Measurements from ENCODE around the gene TMEM80.
"Not testable (repeated sequence)": the region's sequence is repeated elsewhere in the genome, so short reads cannot be mapped to it uniquely, and the experiment has no call there.

Gene TMEM80

GRCh38 chr11:665062-665703, 30.4 kb upstream of the TMEM80 start:
- no peaks in the 10 kb centered on the region for H3K9me3 Mint-ChIP-seq
- H3K36me3 Mint-ChIP-seq: peaks cover 26% of the 10 kb centered on the region
- no peak overlapping the region for H3K4me3 Mint-ChIP-seq
- peaks cover 8% of the 10 kb centered on the region for H3K4me1 Mint-ChIP-seq
- peak overlapping the region; percentile 10 for H3K27ac Mint-ChIP-seq
- no peaks in the 10 kb centered on the region for H3K27me3 Mint-ChIP-seq
- no peak for ATAC-seq

- peaks cover 26% of the 10 kb centered on the region for H3K36me3 Mint-ChIP-seq
- peak overlapping the region; percentile 10 for H3K27ac Mint-ChIP-seq
- H3K27me3 Mint-ChIP-seq: no peaks in the 10 kb centered on the region
- H3K4me3 Mint-ChIP-seq: no peak overlapping the region
- ATAC-seq: no peak
- H3K9me3 Mint-ChIP-seq: no peaks in the 10 kb centered on the region
- peaks cover 8% of the 10 kb centered on the region for H3K4me1 Mint-ChIP-seq
Measured at GRCh38 chr11:665704-666281, 29.8 kb upstream of the TMEM80 start.

GRCh38 chr11:673866-674265, 21.8 kb upstream of the TMEM80 start:
- ATAC-seq: no peak
- H3K4me3 Mint-ChIP-seq: no peak overlapping the region
- H3K9me3 Mint-ChIP-seq: no peaks in the 10 kb centered on the region
- peaks cover 34% of the 10 kb centered on the region for H3K36me3 Mint-ChIP-seq
- H3K4me1 Mint-ChIP-seq: no peaks in the 10 kb centered on the region
- no peaks in the 10 kb centered on the region for H3K27me3 Mint-ChIP-seq
- H3K27ac Mint-ChIP-seq: no peak overlapping the region

- no peak overlapping the region for H3K27ac Mint-ChIP-seq
- no peaks in the 10 kb centered on the region for H3K27me3 Mint-ChIP-seq
- ATAC-seq: no peak
- H3K9me3 Mint-ChIP-seq: no peaks in the 10 kb centered on the region
- no peaks in the 10 kb centered on the region for H3K4me1 Mint-ChIP-seq
- H3K4me3 Mint-ChIP-seq: no peak overlapping the region
- peaks cover 35% of the 10 kb centered on the region for H3K36me3 Mint-ChIP-seq
Measured at GRCh38 chr11:674406-674805, 21.2 kb upstream of the TMEM80 start.

- peaks cover 56% of the 10 kb centered on the region for H3K36me3 Mint-ChIP-seq
- no peaks in the 10 kb centered on the region for H3K27me3 Mint-ChIP-seq
- peaks cover 2% of the 10 kb centered on the region for H3K9me3 Mint-ChIP-seq
- no peak overlapping the region for H3K4me3 Mint-ChIP-seq
- H3K27ac Mint-ChIP-seq: no peak overlapping the region
- H3K4me1 Mint-ChIP-seq: no peaks in the 10 kb centered on the region
- ATAC-seq: no peak
Measured at GRCh38 chr11:678297-678696, 17.3 kb upstream of the TMEM80 start.

GRCh38 chr11:679271-680207, 16.1 kb upstream of the TMEM80 start:
- ATAC-seq: peak; percentile 34

GRCh38 chr11:680476-680875, 15.1 kb upstream of the TMEM80 start:
- Mint-ChIP-seq H3K27me3 (no peaks in the 10 kb centered on the region), H3K4me1 (no peaks in the 10 kb centered on the region), H3K9me3 (peaks cover 2% of the 10 kb centered on the region), H3K4me3 (no peak overlapping the region), H3K36me3 (peaks cover 56% of the 10 kb centered on the region), H3K27ac (no peak overlapping the region)
- no peak for ATAC-seq

More at GRCh38 chr11:679271-680207, 16.1 kb upstream of the TMEM80 start:
- H3K27ac Mint-ChIP-seq: no peak overlapping the region
- no peaks in the 10 kb centered on the region for H3K27me3 Mint-ChIP-seq
- H3K36me3 Mint-ChIP-seq: peaks cover 56% of the 10 kb centered on the region
- H3K4me3 Mint-ChIP-seq: no peak overlapping the region
- H3K4me1 Mint-ChIP-seq: no peaks in the 10 kb centered on the region
- peaks cover 2% of the 10 kb centered on the region for H3K9me3 Mint-ChIP-seq

GRCh38 chr11:680970-681369, 14.6 kb upstream of the TMEM80 start:
- ATAC-seq: no peak
- Mint-ChIP-seq H3K27me3 (no peaks in the 10 kb centered on the region), H3K36me3 (peaks cover 56% of the 10 kb centered on the region), H3K9me3 (peaks cover 2% of the 10 kb centered on the region), H3K4me3 (no peak overlapping the region), H3K4me1 (no peaks in the 10 kb centered on the region), H3K27ac (no peak overlapping the region)

GRCh38 chr11:686451-687243, 9.0 kb upstream of the TMEM80 start:
- H3K9me3 Mint-ChIP-seq: peaks cover 2% of the 10 kb centered on the region
- H3K27ac Mint-ChIP-seq: no peak overlapping the region
- H3K4me1 Mint-ChIP-seq: no peaks in the 10 kb centered on the region
- no peaks in the 10 kb centered on the region for H3K27me3 Mint-ChIP-seq
- H3K4me3 Mint-ChIP-seq: no peak overlapping the region
- no peak for ATAC-seq
- H3K36me3 Mint-ChIP-seq: peaks cover 54% of the 10 kb centered on the region

- Mint-ChIP-seq H3K4me1 (peaks cover 10% of the 10 kb centered on the region), H3K36me3 (peaks cover 43% of the 10 kb centered on the region), H3K27ac (no peak overlapping the region), H3K27me3 (no peaks in the 10 kb centered on the region), H3K9me3 (no peaks in the 10 kb centered on the region), H3K4me3 (no peak overlapping the region)
- ATAC-seq: no peak
Measured at GRCh38 chr11:687751-688150, 7.9 kb upstream of the TMEM80 start.

GRCh38 chr11:688681-689080, 6.9 kb upstream of the TMEM80 start:
- H3K27me3 Mint-ChIP-seq: no peaks in the 10 kb centered on the region
- H3K4me1 Mint-ChIP-seq: peaks cover 20% of the 10 kb centered on the region
- H3K36me3 Mint-ChIP-seq: peaks cover 34% of the 10 kb centered on the region
- no peaks in the 10 kb centered on the region for H3K9me3 Mint-ChIP-seq
- no peak overlapping the region for H3K4me3 Mint-ChIP-seq
- no peak for ATAC-seq
- no peak overlapping the region for H3K27ac Mint-ChIP-seq

GRCh38 chr11:689625-690024, 6.0 kb upstream of the TMEM80 start:
- Mint-ChIP-seq H3K27ac (no peak overlapping the region), H3K4me1 (peaks cover 26% of the 10 kb centered on the region), H3K4me3 (no peak overlapping the region), H3K36me3 (peaks cover 24% of the 10 kb centered on the region), H3K9me3 (no peaks in the 10 kb centered on the region), H3K27me3 (no peaks in the 10 kb centered on the region)
- ATAC-seq: no peak

- Mint-ChIP-seq H3K4me1 (peaks cover 26% of the 10 kb centered on the region), H3K36me3 (peaks cover 22% of the 10 kb centered on the region)
- H3K27ac Mint-ChIP-seq, H3K9me3 Mint-ChIP-seq, H3K27me3 Mint-ChIP-seq, H3K4me3 Mint-ChIP-seq, ATAC-seq: not testable (repeated sequence)
Measured at GRCh38 chr11:690244-690643, 5.4 kb upstream of the TMEM80 start.

GRCh38 chr11:690738-691633, 4.6 kb upstream of the TMEM80 start:
- peaks cover 22% of the 10 kb centered on the region for H3K36me3 Mint-ChIP-seq
- peaks cover 26% of the 10 kb centered on the region for H3K4me1 Mint-ChIP-seq
- H3K27me3 Mint-ChIP-seq: no peaks in the 10 kb centered on the region
- H3K27ac Mint-ChIP-seq: no peak overlapping the region
- no peak overlapping the region for H3K4me3 Mint-ChIP-seq
- H3K9me3 Mint-ChIP-seq: no peaks in the 10 kb centered on the region
- ATAC-seq: no peak
